Measurements from ENCODE around the gene LUZP1. TPM values are rescaled to one million over a fixed set of nuclear protein-coding genes. Genes with fewer than 3 reads are reported as not detected.

The LUZP1 gene
- total RNA-seq, 1 experiment from 2014 or later, result 43.4 TPM

DNA sequence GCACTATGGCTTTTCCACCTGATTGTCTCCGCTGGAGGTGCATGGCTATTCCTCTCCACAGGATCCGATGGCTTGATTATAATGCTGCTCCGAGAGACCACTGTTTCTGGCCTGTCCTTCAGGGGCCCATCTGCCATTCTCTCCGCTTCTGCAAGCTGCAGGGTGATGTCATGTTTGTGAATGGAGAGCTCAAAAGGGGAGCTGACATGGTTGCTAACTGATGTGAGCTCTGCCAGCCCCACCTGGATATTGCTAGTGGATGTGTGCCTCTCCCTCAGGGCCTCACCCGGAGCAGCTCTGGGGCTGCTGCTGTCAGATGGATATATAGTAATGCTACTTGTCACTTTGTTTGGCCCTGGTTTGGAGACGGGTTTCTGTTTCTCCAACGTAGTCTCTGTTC, 77.1 kb downstream of the LUZP1 start:
- Mint-ChIP-seq H3K4me1 (no peaks in the 10 kb centered on the region), H3K4me3 (no peak overlapping the region), H3K27ac (no peak overlapping the region), H3K9me3 (no peaks in the 10 kb centered on the region), H3K27me3 (ENCODE audit: low read depth) (no peaks in the 10 kb centered on the region), H3K36me3 (peaks cover 54% of the 10 kb centered on the region)
- POLR2A ChIA-PET, result no interaction called here
- no peak for TF ChIP-seq TCF7 (CRISPR knock-in tag; IDR thresholded peaks at IDR 0.05; ENCODE audit: low read depth)
- TF ChIP-seq, protein P1, sequence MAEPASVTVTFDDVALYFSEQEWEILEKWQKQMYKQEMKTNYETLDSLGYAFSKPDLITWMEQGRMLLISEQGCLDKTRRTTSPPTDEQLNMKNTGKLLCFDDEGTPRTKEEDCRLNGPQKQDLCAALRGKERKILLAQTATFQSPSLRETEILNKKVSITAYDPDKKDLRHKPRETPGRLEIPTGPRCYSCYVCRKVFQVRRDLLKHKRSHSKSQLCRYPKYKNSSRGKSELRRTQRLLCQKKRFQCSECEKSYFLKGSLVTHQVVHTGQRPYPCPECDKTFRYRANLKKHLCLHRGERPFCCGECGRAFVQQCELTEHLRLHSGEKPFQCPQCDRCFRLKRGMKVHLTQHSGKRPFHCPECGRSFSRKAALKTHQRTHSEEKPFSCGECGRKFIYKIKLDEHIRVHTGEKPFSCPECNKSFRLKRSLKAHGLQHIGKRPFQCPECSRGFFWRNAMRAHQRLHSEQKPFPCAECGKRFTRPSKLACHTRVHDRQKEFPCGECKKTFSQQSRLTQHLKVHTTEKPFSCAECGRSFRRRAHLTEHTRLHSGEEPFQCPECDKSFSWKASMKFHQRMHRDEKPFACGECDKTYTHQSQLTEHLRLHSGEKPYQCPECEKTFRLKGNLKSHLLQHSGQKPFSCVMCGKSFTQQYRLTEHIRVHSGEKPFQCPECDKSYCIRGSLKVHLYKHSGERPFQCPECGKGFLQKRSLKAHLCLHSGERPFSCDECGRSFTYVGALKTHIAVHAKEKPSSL (CRISPR knock-in tag; conservative IDR thresholded peaks at IDR 0.05), result no peak
- TF ChIP-seq EMX1 (CRISPR knock-in tag; IDR thresholded peaks at IDR 0.05), result no peak
- CTCF ChIA-PET, result interaction anchor here (1.0 kb wide), 1 partner anchor 93 kb away, joined by 3 read pairs; no protein-coding TSS in a partner anchor
- ATAC-seq (no peak), DNase-seq (ENCODE audit: low spot score) (no peak)

DNA sequence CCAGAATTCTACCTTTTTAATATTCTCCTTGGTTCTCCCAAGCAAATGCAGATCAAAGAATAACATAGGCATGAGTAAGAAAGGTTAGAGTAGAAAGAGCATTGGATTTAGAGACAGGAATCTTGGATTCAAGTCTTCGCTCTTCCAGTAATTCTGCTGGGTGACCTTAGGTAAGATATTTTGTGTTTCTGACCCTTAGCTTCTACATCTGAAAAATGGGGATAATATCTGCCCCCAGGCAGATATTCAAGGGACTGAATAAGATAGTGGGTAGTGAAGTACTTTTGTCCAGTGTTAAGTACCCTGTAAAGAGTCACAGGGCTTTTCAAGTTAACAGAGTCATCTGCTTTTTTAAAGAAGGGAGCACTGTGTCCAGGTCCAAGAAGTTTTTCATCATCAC, 78.6 kb downstream of the LUZP1 start:
- Mint-ChIP-seq H3K9me3 (no peaks in the 10 kb centered on the region), H3K4me3 (no peak overlapping the region), H3K36me3 (peaks cover 60% of the 10 kb centered on the region), H3K27me3 (ENCODE audit: low read depth) (no peaks in the 10 kb centered on the region), H3K27ac (no peak overlapping the region), H3K4me1 (no peaks in the 10 kb centered on the region)
- ATAC-seq, result no peak
- POLR2A ChIA-PET, result no interaction called here
- no peak for TF ChIP-seq TEAD4 (CRISPR knock-in tag; IDR thresholded peaks at IDR 0.05)
- no peak for TF ChIP-seq ZNF121 (CRISPR knock-in tag; IDR thresholded peaks at IDR 0.05)
- TF ChIP-seq, protein P2, sequence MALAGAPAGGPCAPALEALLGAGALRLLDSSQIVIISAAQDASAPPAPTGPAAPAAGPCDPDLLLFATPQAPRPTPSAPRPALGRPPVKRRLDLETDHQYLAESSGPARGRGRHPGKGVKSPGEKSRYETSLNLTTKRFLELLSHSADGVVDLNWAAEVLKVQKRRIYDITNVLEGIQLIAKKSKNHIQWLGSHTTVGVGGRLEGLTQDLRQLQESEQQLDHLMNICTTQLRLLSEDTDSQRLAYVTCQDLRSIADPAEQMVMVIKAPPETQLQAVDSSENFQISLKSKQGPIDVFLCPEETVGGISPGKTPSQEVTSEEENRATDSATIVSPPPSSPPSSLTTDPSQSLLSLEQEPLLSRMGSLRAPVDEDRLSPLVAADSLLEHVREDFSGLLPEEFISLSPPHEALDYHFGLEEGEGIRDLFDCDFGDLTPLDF (CRISPR knock-in tag; IDR thresholded peaks at IDR 0.05), result no peak
- no peak for TF ChIP-seq ZNF138 (CRISPR knock-in tag; conservative IDR thresholded peaks at IDR 0.05)
- TF ChIP-seq, protein P3, sequence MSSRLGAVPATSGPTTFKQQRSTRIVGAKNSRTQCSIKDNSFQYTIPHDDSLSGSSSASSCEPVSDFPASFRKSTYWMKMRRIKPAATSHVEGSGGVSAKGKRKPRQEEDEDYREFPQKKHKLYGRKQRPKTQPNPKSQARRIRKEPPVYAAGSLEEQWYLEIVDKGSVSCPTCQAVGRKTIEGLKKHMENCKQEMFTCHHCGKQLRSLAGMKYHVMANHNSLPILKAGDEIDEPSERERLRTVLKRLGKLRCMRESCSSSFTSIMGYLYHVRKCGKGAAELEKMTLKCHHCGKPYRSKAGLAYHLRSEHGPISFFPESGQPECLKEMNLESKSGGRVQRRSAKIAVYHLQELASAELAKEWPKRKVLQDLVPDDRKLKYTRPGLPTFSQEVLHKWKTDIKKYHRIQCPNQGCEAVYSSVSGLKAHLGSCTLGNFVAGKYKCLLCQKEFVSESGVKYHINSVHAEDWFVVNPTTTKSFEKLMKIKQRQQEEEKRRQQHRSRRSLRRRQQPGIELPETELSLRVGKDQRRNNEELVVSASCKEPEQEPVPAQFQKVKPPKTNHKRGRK (CRISPR knock-in tag; IDR thresholded peaks at IDR 0.05; ENCODE audit: borderline replicate concordance), result no peak
- no peak for TF ChIP-seq SP1 (CRISPR knock-in tag; conservative IDR thresholded peaks at IDR 0.05)
- no peak for TF ChIP-seq RORB (CRISPR knock-in tag; IDR thresholded peaks at IDR 0.05)
- TF ChIP-seq, protein P4, sequence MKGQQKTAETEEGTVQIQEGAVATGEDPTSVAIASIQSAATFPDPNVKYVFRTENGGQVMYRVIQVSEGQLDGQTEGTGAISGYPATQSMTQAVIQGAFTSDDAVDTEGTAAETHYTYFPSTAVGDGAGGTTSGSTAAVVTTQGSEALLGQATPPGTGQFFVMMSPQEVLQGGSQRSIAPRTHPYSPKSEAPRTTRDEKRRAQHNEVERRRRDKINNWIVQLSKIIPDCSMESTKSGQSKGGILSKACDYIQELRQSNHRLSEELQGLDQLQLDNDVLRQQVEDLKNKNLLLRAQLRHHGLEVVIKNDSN (CRISPR knock-in tag; IDR thresholded peaks at IDR 0.05), result no peak
- TF ChIP-seq GABPB1 (CRISPR knock-in tag; IDR thresholded peaks at IDR 0.05), result no peak
- TF ChIP-seq, protein P5, sequence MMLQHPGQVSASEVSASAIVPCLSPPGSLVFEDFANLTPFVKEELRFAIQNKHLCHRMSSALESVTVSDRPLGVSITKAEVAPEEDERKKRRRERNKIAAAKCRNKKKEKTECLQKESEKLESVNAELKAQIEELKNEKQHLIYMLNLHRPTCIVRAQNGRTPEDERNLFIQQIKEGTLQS (CRISPR knock-in tag; conservative IDR thresholded peaks at IDR 0.05), result no peak
- TF ChIP-seq ZBTB21 (CRISPR knock-in tag; IDR thresholded peaks at IDR 0.05; ENCODE audit: borderline replicate concordance), result no peak
- TF ChIP-seq SOX15 (CRISPR knock-in tag; IDR thresholded peaks at IDR 0.05), result no peak
- DNase-seq (ENCODE audit: low spot score), result no peak
- CTCF ChIA-PET, result interaction anchor here (1.1 to 1.2 kb wide), 2 partner anchors 9 to 95 kb away, joined by 4 to 14 read pairs; no protein-coding TSS in a partner anchor

DNA sequence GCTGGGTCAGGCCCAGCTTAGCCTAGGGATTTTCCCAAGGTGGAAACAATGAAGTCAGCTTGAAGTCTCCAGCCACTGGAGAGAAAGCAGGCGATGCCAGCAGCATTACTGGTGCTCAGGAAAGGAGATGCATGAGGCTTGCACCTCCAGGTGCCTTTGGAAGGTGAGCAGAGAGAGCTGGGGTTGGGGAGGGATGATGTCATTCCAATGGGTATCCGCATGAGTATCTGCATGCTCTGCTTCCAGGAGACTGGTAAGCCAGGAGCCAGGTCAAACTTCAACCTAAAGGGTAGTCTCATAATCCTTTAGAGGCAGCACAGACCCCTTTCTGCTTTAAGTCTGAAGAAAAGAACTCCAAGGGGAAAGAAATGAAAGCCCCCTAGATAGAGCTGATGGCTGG, 80.6 kb downstream of the LUZP1 start:
- H3K27me3 Mint-ChIP-seq (ENCODE audit: low read depth), result no peaks in the 10 kb centered on the region
- peaks cover 64% of the 10 kb centered on the region for H3K36me3 Mint-ChIP-seq
- CTCF ChIA-PET, result interaction anchor here (0.9 kb wide), 1 partner anchor 11 kb away, joined by 3 read pairs; no protein-coding TSS in a partner anchor
- ATAC-seq (no peak), DNase-seq (ENCODE audit: low spot score) (no peak)
- POLR2A ChIA-PET, result no interaction called here
- H3K9me3 Mint-ChIP-seq, result no peaks in the 10 kb centered on the region
- no peaks in the 10 kb centered on the region for H3K4me1 Mint-ChIP-seq
- no peak overlapping the region for H3K4me3 Mint-ChIP-seq
- H3K27ac Mint-ChIP-seq, result no peak overlapping the region
- TF ChIP-seq NFE2L1 (CRISPR knock-in tag; IDR thresholded peaks at IDR 0.05), result no peak
- TF ChIP-seq, protein P6, sequence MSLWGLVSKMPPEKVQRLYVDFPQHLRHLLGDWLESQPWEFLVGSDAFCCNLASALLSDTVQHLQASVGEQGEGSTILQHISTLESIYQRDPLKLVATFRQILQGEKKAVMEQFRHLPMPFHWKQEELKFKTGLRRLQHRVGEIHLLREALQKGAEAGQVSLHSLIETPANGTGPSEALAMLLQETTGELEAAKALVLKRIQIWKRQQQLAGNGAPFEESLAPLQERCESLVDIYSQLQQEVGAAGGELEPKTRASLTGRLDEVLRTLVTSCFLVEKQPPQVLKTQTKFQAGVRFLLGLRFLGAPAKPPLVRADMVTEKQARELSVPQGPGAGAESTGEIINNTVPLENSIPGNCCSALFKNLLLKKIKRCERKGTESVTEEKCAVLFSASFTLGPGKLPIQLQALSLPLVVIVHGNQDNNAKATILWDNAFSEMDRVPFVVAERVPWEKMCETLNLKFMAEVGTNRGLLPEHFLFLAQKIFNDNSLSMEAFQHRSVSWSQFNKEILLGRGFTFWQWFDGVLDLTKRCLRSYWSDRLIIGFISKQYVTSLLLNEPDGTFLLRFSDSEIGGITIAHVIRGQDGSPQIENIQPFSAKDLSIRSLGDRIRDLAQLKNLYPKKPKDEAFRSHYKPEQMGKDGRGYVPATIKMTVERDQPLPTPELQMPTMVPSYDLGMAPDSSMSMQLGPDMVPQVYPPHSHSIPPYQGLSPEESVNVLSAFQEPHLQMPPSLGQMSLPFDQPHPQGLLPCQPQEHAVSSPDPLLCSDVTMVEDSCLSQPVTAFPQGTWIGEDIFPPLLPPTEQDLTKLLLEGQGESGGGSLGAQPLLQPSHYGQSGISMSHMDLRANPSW (CRISPR knock-in tag; conservative IDR thresholded peaks at IDR 0.05; ENCODE audit: low read depth), result no peak
- TF ChIP-seq, protein P7, sequence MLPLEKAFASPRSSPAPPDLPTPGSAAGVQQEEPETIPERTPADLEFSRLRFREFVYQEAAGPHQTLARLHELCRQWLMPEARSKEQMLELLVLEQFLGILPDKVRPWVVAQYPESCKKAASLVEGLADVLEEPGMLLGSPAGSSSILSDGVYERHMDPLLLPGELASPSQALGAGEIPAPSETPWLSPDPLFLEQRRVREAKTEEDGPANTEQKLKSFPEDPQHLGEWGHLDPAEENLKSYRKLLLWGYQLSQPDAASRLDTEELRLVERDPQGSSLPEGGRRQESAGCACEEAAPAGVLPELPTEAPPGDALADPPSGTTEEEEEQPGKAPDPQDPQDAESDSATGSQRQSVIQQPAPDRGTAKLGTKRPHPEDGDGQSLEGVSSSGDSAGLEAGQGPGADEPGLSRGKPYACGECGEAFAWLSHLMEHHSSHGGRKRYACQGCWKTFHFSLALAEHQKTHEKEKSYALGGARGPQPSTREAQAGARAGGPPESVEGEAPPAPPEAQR (CRISPR knock-in tag; IDR thresholded peaks at IDR 0.05), result no peak
- TF ChIP-seq SOX15 (CRISPR knock-in tag; IDR thresholded peaks at IDR 0.05), result no peak
- TF ChIP-seq CREB1 (CRISPR knock-in tag; IDR thresholded peaks at IDR 0.05), result no peak
- TF ChIP-seq, protein P8, sequence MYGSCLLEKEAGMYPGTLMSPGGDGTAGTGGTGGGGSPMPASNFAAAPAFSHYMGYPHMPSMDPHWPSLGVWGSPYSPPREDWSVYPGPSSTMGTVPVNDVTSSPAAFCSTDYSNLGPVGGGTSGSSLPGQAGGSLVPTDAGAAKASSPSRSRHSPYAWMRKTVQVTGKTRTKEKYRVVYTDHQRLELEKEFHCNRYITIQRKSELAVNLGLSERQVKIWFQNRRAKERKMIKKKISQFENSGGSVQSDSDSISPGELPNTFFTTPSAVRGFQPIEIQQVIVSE (CRISPR knock-in tag; IDR thresholded peaks at IDR 0.05; ENCODE audit: borderline replicate concordance), result no peak
- TF ChIP-seq, protein P9, sequence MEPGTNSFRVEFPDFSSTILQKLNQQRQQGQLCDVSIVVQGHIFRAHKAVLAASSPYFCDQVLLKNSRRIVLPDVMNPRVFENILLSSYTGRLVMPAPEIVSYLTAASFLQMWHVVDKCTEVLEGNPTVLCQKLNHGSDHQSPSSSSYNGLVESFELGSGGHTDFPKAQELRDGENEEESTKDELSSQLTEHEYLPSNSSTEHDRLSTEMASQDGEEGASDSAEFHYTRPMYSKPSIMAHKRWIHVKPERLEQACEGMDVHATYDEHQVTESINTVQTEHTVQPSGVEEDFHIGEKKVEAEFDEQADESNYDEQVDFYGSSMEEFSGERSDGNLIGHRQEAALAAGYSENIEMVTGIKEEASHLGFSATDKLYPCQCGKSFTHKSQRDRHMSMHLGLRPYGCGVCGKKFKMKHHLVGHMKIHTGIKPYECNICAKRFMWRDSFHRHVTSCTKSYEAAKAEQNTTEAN (CRISPR knock-in tag; IDR thresholded peaks at IDR 0.05), result no peak
